H9 (cell line): ENCODE results near the gene MOB3C. TPM values are rescaled to one million over a fixed set of nuclear protein-coding genes. Genes with fewer than 3 reads are reported as not detected.
A peak's percentile ranks its signal among the peaks of the same experiment; 100 is the strongest.

Experiments
- DNase-seq: peaks from one replicate; pipeline ENCODE4 v3.0.0-alpha.2; 2017
- H2AFZ ChIP-seq: one replicate; pipeline ENCODE4 v1.6.1; 2013; ENCODE audit warnings: mild to moderate bottlenecking, low read length, control low read depth, moderate library complexity
- H2AK5ac ChIP-seq: 2 replicates; pipeline ENCODE4 v1.6.1; 2013; ENCODE audit warnings: low read length, control low read depth, mixed read lengths; ENCODE audit not compliant: insufficient read length
- H2BK120ac ChIP-seq: one replicate; pipeline ENCODE4 v1.6.1; 2013; ENCODE audit warnings: low read depth, mild to moderate bottlenecking, low read length, control low read depth, inconsistent platforms; ENCODE audit not compliant: poor library complexity, severe bottlenecking
- H2BK12ac ChIP-seq: 2 replicates; pipeline ENCODE4 v1.6.1; 2013; ENCODE audit warnings: low read length, control low read depth, mixed read lengths, low read depth; ENCODE audit not compliant: insufficient read length
- H2BK15ac ChIP-seq: 2 replicates; pipeline ENCODE4 v1.6.1; 2013; ENCODE audit warnings: low read depth, low read length, control low read depth
- H2BK20ac ChIP-seq: one replicate; pipeline ENCODE4 v1.6.1; 2013; ENCODE audit warnings: low read depth, mild to moderate bottlenecking, low read length, control low read depth, inconsistent platforms; ENCODE audit not compliant: poor library complexity, severe bottlenecking
- H2BK5ac ChIP-seq: 2 replicates; pipeline ENCODE4 v1.6.1; 2013; ENCODE audit warnings: low read length, control low read depth, mixed read lengths; ENCODE audit not compliant: insufficient read length
- H3K14ac ChIP-seq: 2 replicates; pipeline ENCODE4 v1.6.1; 2013; ENCODE audit warnings: low read length, control low read depth; ENCODE audit not compliant: insufficient read depth
- H3K18ac ChIP-seq: 2 replicates; pipeline ENCODE4 v1.6.1; 2013; ENCODE audit warnings: low read depth, mild to moderate bottlenecking, mixed read lengths, low read length, control low read depth; ENCODE audit not compliant: insufficient read length
- H3K23ac ChIP-seq: 2 replicates; pipeline ENCODE4 v1.6.1; 2013; ENCODE audit warnings: low read length, control low read depth, mixed read lengths, low read depth; ENCODE audit not compliant: insufficient read length
- H3K23me2 ChIP-seq: 2 replicates; pipeline ENCODE4 v1.6.1; 2013; ENCODE audit warnings: low read depth, mild to moderate bottlenecking, mixed read lengths, low read length, control low read depth; ENCODE audit not compliant: insufficient read length, poor library complexity, severe bottlenecking
- H3K27ac ChIP-seq: 2 replicates; pipeline ENCODE4 v1.5.1; 2013; ENCODE audit warnings: low read length, control low read depth, mixed read lengths, low read depth; ENCODE audit not compliant: insufficient read length
- H3K27me3 ChIP-seq: 2 replicates; pipeline ENCODE4 v1.6.1; 2013; ENCODE audit warnings: low read length, control low read depth, inconsistent platforms; ENCODE audit not compliant: insufficient read depth
- H3K4ac ChIP-seq: 2 replicates; pipeline ENCODE4 v1.6.1; 2013; ENCODE audit warnings: low read depth, mild to moderate bottlenecking, control low read depth, inconsistent platforms, low read length, moderate library complexity
- H3K4me1 ChIP-seq: 2 replicates; pipeline ENCODE4 v1.6.1; 2013; ENCODE audit warnings: low read length, control low read depth, inconsistent platforms; ENCODE audit not compliant: insufficient read depth
- H3K4me2 ChIP-seq: 2 replicates; pipeline ENCODE4 v1.6.1; 2013; ENCODE audit warnings: low read length, control low read depth, mixed read lengths; ENCODE audit not compliant: insufficient read length, insufficient read depth
- H3K56ac ChIP-seq: 2 replicates; pipeline ENCODE4 v1.6.1; 2013; ENCODE audit warnings: low read depth, mild to moderate bottlenecking, mixed read lengths, low read length, control low read depth; ENCODE audit not compliant: insufficient read length
- H3K79me1 ChIP-seq: 2 replicates; pipeline ENCODE4 v1.6.1; 2013; ENCODE audit warnings: low read depth, mild to moderate bottlenecking, moderate library complexity, low read length, control low read depth, inconsistent platforms; ENCODE audit not compliant: insufficient read depth, poor library complexity, severe bottlenecking
- H3K79me2 ChIP-seq: 2 replicates; pipeline ENCODE4 v1.6.1; 2013; ENCODE audit warnings: low read length, control low read depth, inconsistent platforms; ENCODE audit not compliant: insufficient read depth
- H3K9ac ChIP-seq: 2 replicates; pipeline ENCODE4 v1.6.1; 2013; ENCODE audit warnings: low read length, control low read depth, mixed read lengths; ENCODE audit not compliant: insufficient read length; ENCODE audit errors: extremely low read depth
- H3K9me3 ChIP-seq: one replicate; pipeline ENCODE4 v1.6.1; 2013; ENCODE audit warnings: low read depth, low read length, inconsistent platforms; ENCODE audit not compliant: control insufficient read depth
- H3T11ph ChIP-seq: one replicate; pipeline ENCODE4 v1.6.1; 2013; ENCODE audit warnings: mild to moderate bottlenecking, low read length, control low read depth, inconsistent platforms
- H4K20me1 ChIP-seq: one replicate; pipeline ENCODE4 v1.6.1; 2013; ENCODE audit not compliant: control insufficient read depth, insufficient read length, insufficient read depth
- H4K5ac ChIP-seq: 2 replicates; pipeline ENCODE4 v1.6.1; 2013; ENCODE audit warnings: low read depth, mild to moderate bottlenecking, mixed read lengths, low read length, control low read depth; ENCODE audit not compliant: insufficient read length
- H4K8ac ChIP-seq: replicated peaks from 2 replicates; pipeline ENCODE4 v1.6.1; 2013; ENCODE audit warnings: low read length, control low read depth, mixed read lengths, low read depth; ENCODE audit not compliant: insufficient read length
- H4K91ac ChIP-seq: 2 replicates; pipeline ENCODE4 v1.6.1; 2013; ENCODE audit warnings: low read depth, mild to moderate bottlenecking, moderate library complexity, mixed read lengths, low read length, control low read depth; ENCODE audit not compliant: insufficient read length
- H3K27ac Mint-ChIP-seq, 3 experiments: 2 replicates in 2 of 3; 3 replicates in 1 of 3; pipeline ENCODE4 v1.8.0; 2020 to 2021; ENCODE audit warnings: mixed read lengths in 3 of 3, mild to moderate bottlenecking in 1 of 3, moderate library complexity in 1 of 3
- H3K27me3 Mint-ChIP-seq: 2 replicates; pipeline ENCODE4 v1.8.0; 2021; ENCODE audit warnings: low read depth, mild to moderate bottlenecking, moderate library complexity, mixed read lengths
- H3K36me3 Mint-ChIP-seq, 3 experiments: 2 replicates in 2 of 3; 3 replicates in 1 of 3; pipeline ENCODE4 v1.8.0; 2020 to 2021; ENCODE audit warnings: low read depth in 3 of 3, mixed read lengths in 3 of 3; ENCODE audit not compliant: insufficient read depth in 1 of 3
- H3K4me1 Mint-ChIP-seq, 2 experiments: 2 replicates each; pipeline ENCODE4 v1.8.0; 2020; ENCODE audit warnings: mixed read lengths in 2 of 2
- H3K4me3 Mint-ChIP-seq, 2 experiments: 2 replicates in 1 of 2; 3 replicates in 1 of 2; pipeline ENCODE4 v1.8.0; 2020 to 2021; ENCODE audit warnings: mild to moderate bottlenecking in 2 of 2, mixed read lengths in 2 of 2, moderate library complexity in 1 of 2
- H3K9me3 Mint-ChIP-seq, 2 experiments: 2 replicates in 1 of 2; 3 replicates in 1 of 2; pipeline ENCODE4 v1.8.0; 2020; ENCODE audit warnings: mild to moderate bottlenecking in 2 of 2, mixed read lengths in 2 of 2, moderate library complexity in 1 of 2
- CTCF ChIP-seq: fragments of 200-600 bp; sonication (generic); conservative IDR thresholded peaks from 3 replicates; pipeline ENCODE4 v1.8.0; 2021; ENCODE audit warnings: antibody characterized with exemption, mild to moderate bottlenecking
- WGBS: extraction: QIAGEN DNeasy Blood & Tissue Kit; methylation state at CpG from one replicate; pipeline ENCODE4 v1.1.7; 2013; ENCODE audit warnings: missing lambda C conversion rate, low lambda C conversion rate, mixed read lengths; ENCODE audit not compliant: insufficient read length; ENCODE audit errors: extremely low coverage; 5-methylcytosine and 5-hydroxymethylcytosine counted together
- total RNA-seq: library from RNA; stranded (reverse); gene quantifications from 2 replicates; pipeline ENCODE4 v1.2.1, GENCODE V29; 2021

MOB3C gene
- total RNA-seq, 1 experiment from 2014 or later, result 3.2 TPM

DNA sequence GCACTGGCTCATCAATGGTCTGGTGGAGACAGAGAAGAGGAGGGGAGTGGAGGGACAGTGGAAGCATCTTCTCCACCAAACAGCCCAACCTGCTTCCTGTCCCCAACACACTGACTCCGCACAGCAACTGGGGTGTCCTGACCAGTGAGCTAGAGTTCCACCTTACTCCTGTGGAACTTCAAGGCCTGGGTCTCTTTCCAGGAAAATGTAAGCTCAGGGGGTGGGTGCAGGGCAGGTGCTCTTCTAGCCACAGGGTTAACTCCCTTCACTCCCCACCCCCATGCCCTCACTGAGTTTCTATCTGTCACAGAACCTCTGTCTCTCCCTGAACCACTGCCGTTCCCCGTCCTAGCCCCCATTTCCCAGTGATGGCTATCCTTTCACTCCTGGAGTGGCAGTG lies 876 bp downstream of the MOB3C start:
- no peak overlapping the region for H3K27ac ChIP-seq
- H3K23me2 ChIP-seq, result peaks cover 8% of the 10 kb centered on the region
- no peak overlapping the region for H3K56ac ChIP-seq
- H2AFZ ChIP-seq, result no peak overlapping the region
- H4K91ac ChIP-seq, result no peak overlapping the region
- Mint-ChIP-seq H3K27me3 (peaks cover 36% of the 10 kb centered on the region), H3K9me3 (no peaks in the 10 kb centered on the region), H3K4me3 (peak overlapping the region; percentile 77 to 89), H3K27ac (no peak overlapping the region), H3K4me1 (peaks cover 49 to 57% of the 10 kb centered on the region in 2 experiments), H3K36me3 (no peaks in the 10 kb centered on the region; a peak in 1 of 7 replicates)
- no peaks in the 10 kb centered on the region for H3K79me2 ChIP-seq
- H2BK20ac ChIP-seq, result no peak overlapping the region
- no peak overlapping the region for H3K4ac ChIP-seq
- H3K14ac ChIP-seq, result no peak overlapping the region; the same call in 1 of the 2 replicates
- H3K79me1 ChIP-seq, result no peaks in the 10 kb centered on the region
- no peak overlapping the region for H2BK5ac ChIP-seq
- H2BK120ac ChIP-seq, result no peak overlapping the region
- H2BK12ac ChIP-seq, result no peak overlapping the region
- TF ChIP-seq CTCF, result no peak
- no CpG with 5 or more reads among the region's 3 CpGs for WGBS
- H3K23ac ChIP-seq, result no peak overlapping the region
- no peaks in the 10 kb centered on the region for H3K9me3 ChIP-seq
- H3K4me1 ChIP-seq, result peaks cover 14% of the 10 kb centered on the region; the same call in 1 of the 2 replicates
- peak overlapping the region; percentile 81 for H3K4me2 ChIP-seq
- no peak overlapping the region for H2AK5ac ChIP-seq
- H3K18ac ChIP-seq, result no peak overlapping the region
- H4K5ac ChIP-seq, result no peak overlapping the region
- no peak overlapping the region for H4K8ac ChIP-seq
- no peaks in the 10 kb centered on the region for H4K20me1 ChIP-seq
- H2BK15ac ChIP-seq, result no peak overlapping the region
- H3K27me3 ChIP-seq, result peaks cover 3% of the 10 kb centered on the region; the same call in 1 of the 2 replicates
- DNase-seq, result no peak
- no peak overlapping the region for H3K9ac ChIP-seq
- H3T11ph ChIP-seq, result no peak overlapping the region
